Stimulated activated CD4-positive, alpha-beta T cell treated with anti-CD3 and anti-CD28 coated beads, Interleukin-12 subunit alpha, Interleukin-12 subunit beta, amount 100 ng/mL, for 24 hours (primary cell): ENCODE measurements around the gene STAT1.

Source experiments
- DNase-seq, 2 experiments: peaks; one replicate each; pipeline ENCODE4 v3.0.0-alpha.2; 2020; ENCODE audit warnings: low read depth in 2 of 2

Gene STAT1

GRCh38 chr2:191031256-191031655 lies 17.3 kb upstream of the STAT1 start:
- no peak for DNase-seq

- no peak for DNase-seq
These were observed 16.7 kb upstream of the STAT1 start for GRCh38 chr2:191030521-191031154.

GRCh38 chr2:191029280-191029950 lies 15.4 kb upstream of the STAT1 start:
- no peak for DNase-seq

GRCh38 chr2:191026377-191026776 lies 12.4 kb upstream of the STAT1 start:
- no peak for DNase-seq

- no peak for DNase-seq
These were observed 11.2 kb upstream of the STAT1 start for GRCh38 chr2:191025135-191025534.

GRCh38 chr2:191023235-191023679 lies 9.3 kb upstream of the STAT1 start:
- DNase-seq, result no peak

GRCh38 chr2:191020742-191021381 lies 6.9 kb upstream of the STAT1 start:
- peak in 1 of 2 experiments; percentile 41 for DNase-seq

GRCh38 chr2:191020221-191020741 lies 6.3 kb upstream of the STAT1 start:
- peak; percentile 89 to 92 for DNase-seq

GRCh38 chr2:191019376-191019775 lies 5.4 kb upstream of the STAT1 start:
- DNase-seq, result no peak

GRCh38 chr2:191018643-191019119 lies 4.7 kb upstream of the STAT1 start:
- DNase-seq, result no peak

- DNase-seq, result no peak
These were observed 4.1 kb upstream of the STAT1 start for GRCh38 chr2:191018048-191018447.

GRCh38 chr2:191015831-191016230 lies 1.9 kb upstream of the STAT1 start:
- DNase-seq, result no peak

- no peak for DNase-seq
These were observed 1.3 kb upstream of the STAT1 start for GRCh38 chr2:191015239-191015638.

GRCh38 chr2:191014653-191015020 lies 666 bp upstream of the STAT1 start:
- no peak for DNase-seq

GRCh38 chr2:191013682-191013931 lies 364 bp downstream of the STAT1 start:
- DNase-seq, result no peak

GRCh38 chr2:191012845-191013681 lies 908 bp downstream of the STAT1 start:
- no peak for DNase-seq

- DNase-seq, result no peak
These were observed 1.6 kb downstream of the STAT1 start for GRCh38 chr2:191012346-191012745.

- DNase-seq, result no peak
These were observed 2.8 kb downstream of the STAT1 start for GRCh38 chr2:191010887-191011885.

- no peak for DNase-seq
These were observed 4.2 kb downstream of the STAT1 start for GRCh38 chr2:191009541-191010374.

- no peak for DNase-seq
These were observed 5.7 kb downstream of the STAT1 start for GRCh38 chr2:191008286-191008685.
